Heart left ventricle (tissue), 16 donors: ENCODE data around the gene TMEM130. TPM values are rescaled to one million over a fixed set of nuclear protein-coding genes. Genes with fewer than 3 reads are reported as not detected.
A peak's percentile ranks its signal among the peaks of the same experiment; 100 is the strongest.

Experiments
- ATAC-seq, 4 donors: fragments of 200-7000 bp; cut with Tn5 transposase; one replicate each; pipeline ENCODE4 v1.9.1; 2020 to 2022; ENCODE audit warnings: moderate library complexity in 4 of 4, mild to moderate bottlenecking in 3 of 4, moderate number of reproducible peaks in 1 of 4
- DNase-seq, 5 donors: peaks; one replicate each; pipeline ENCODE4 v3.0.0-alpha.2; 2020
- H3K27ac ChIP-seq, 12 donors: fragments of 200-600 bp; sonication (generic) in 4 of 12; one replicate each; pipeline versions ENCODE4 v1.5.0 to v1.8.0; 2016 to 2022; ENCODE audit warnings: mild to moderate bottlenecking in 2 of 12
- H3K27me3 ChIP-seq, 9 donors: fragments of 200-600 bp; sonication (generic) in 2 of 9; one replicate each; pipeline versions ENCODE4 v1.5.1 to v1.8.0; 2016 to 2022; ENCODE audit warnings: mild to moderate bottlenecking in 3 of 9
- H3K36me3 ChIP-seq, 9 donors: fragments of 200-600 bp; sonication (generic) in 2 of 9; one replicate each; pipeline versions ENCODE4 v1.5.0 to v1.8.0; 2018 to 2022; ENCODE audit warnings: mild to moderate bottlenecking in 2 of 9
- H3K4me1 ChIP-seq, 12 donors: fragments of 200-600 bp; sonication (generic) in 4 of 12; one replicate each; pipeline versions ENCODE4 v1.5.0 to v1.8.0; 2016 to 2022; ENCODE audit warnings: mild to moderate bottlenecking in 3 of 12
- H3K4me3 ChIP-seq, 12 donors: fragments of 200-600 bp; sonication (generic) in 4 of 12; one replicate each; pipeline versions ENCODE4 v1.5.0 to v1.8.0; 2017 to 2022; ENCODE audit warnings: mild to moderate bottlenecking in 9 of 12, moderate library complexity in 4 of 12
- H3K9me3 ChIP-seq, 12 donors: fragments of 200-600 bp; sonication (generic) in 4 of 12; one replicate each; pipeline versions ENCODE4 v1.5.0 to v1.8.0; 2016 to 2022; ENCODE audit warnings: mild to moderate bottlenecking in 1 of 12
- CTCF ChIP-seq, 12 donors: fragments of 200-600 bp; sonication (generic) in 4 of 12; IDR thresholded peaks; one replicate each; pipeline versions ENCODE4 v1.5.0 to v1.8.0; 2018 to 2022; ENCODE audit warnings: antibody characterized with exemption in 12 of 12, mild to moderate bottlenecking in 5 of 12
- POLR2A ChIP-seq, 2 donors: fragments of 450-650 bp; IDR thresholded peaks; one replicate each; pipeline ENCODE4 v1.6.1; 2017; ENCODE audit warnings: antibody characterized with exemption in 2 of 2, mild to moderate bottlenecking in 2 of 2, moderate library complexity in 2 of 2
- WGBS, 4 donors: extraction: QIAGEN DNeasy Blood & Tissue Kit in 2 of 4; methylation state at CpG; one replicate each; pipeline versions ENCODE4 v1.1.5 to v1.1.7; 2013 to 2018; 5-methylcytosine and 5-hydroxymethylcytosine counted together
- intact Hi-C, 10 donors: fragments of 100-400 bp; cut with DNase I; formaldehyde crosslinking; loops; one replicate each; pipeline versions ENCODE4 v1.11.1 to v1.14.2; 2022
- polyA plus RNA-seq, 2 donors: library from polyadenylated mRNA; stranded (reverse); fragments of 200-250 nt; gene quantifications; one replicate each; pipeline ENCODE4 v1.2.3, GENCODE V29; 2013
- total RNA-seq, 9 donors: library from RNA; depleted of rRNA in 2 of 9; stranded (reverse); fragments of >200 nt in 2 of 9; fragmentation: NEBNext Ultra II Directional in 3 of 9; extraction: Animal tissue kit (Norgen Biotek cat#: 25700) in 3 of 9; gene quantifications; one replicate each; pipeline versions ENCODE4 v1.1.0 to v1.2.4, GENCODE V29; 2016 to 2023
- donor health status: ischemic (EF 13 %, LVEDD 7.1; RV severe dilation, severe dysfunction).
- donor health status: healthy with polysubstance abuse.
- donor health status: DM: no; HTN: yes; CAD: no.
- donor health status: DM: no; HTN: no; CAD: no.
- donor health status: ischemic (EF 25% LVEDD 6.9; RV normal size, moderate dysfunction).
- donor health status: ischemic (EF 25% LVEDD 5.7; RV mildly dilated, moderate dysfunction).
- donor health status: healthy.
- donor health status: DM: yes; HTN: yes; CAD: no.
- donor health status: ischemic (EF 35%, LVEDD 5.7; RV mildly dilated, moderate dysfunction).
- donor health status: nonischemic (EF 11% LVEDD 7.7; RV severe dilation, severe dysfunction).
- donor health status: DM: yes; HTN: yes; CAD: no.
- donor health status: PGD.
- donor health status: ischemic (EF 29% LVEDD 5.4; RV normal size, mild dysfunction).
- donor health status: nonischemic (EF 23%, LVEDD 6.1; RV moderate dilation, normal function).

Gene TMEM130
- total and polyA plus RNA-seq, 11 donors: 0.11 to 0.77 (median 0.20) TPM; not detected in 7

- Histone ChIP-seq H3K27me3 (no peaks in the 10 kb centered on the region), H3K4me1 (peaks cover 0 to 14% (median 0%) of the 10 kb centered on the region in 12 donors), H3K4me3 (no peak overlapping the region), H3K36me3 (peaks cover 0 to 100% (median 97%) of the 10 kb centered on the region in 9 donors), H3K27ac (no peak overlapping the region), H3K9me3 (no peaks in the 10 kb centered on the region)
- intact Hi-C loops: no loop called here
- TF ChIP-seq POLR2A (IDR thresholded peaks at IDR 0.05) (no peak), CTCF (IDR thresholded peaks at IDR 0.05) (no peak)
- 60 to 70% (median 66%) methylated on average over 5 of the region's 5 CpGs for WGBS, 4 donors
- ATAC-seq (no peak), DNase-seq (no peak)
Measured at GRCh38 chr7:98911916-98912315, 42.1 kb upstream of the TMEM130 start.

- Histone ChIP-seq H3K36me3 (peaks cover 0 to 100% (median 97%) of the 10 kb centered on the region in 9 donors), H3K4me1 (peaks cover 0 to 14% (median 0%) of the 10 kb centered on the region in 12 donors), H3K4me3 (no peak overlapping the region), H3K9me3 (no peaks in the 10 kb centered on the region), H3K27me3 (no peaks in the 10 kb centered on the region), H3K27ac (no peak overlapping the region)
- no peak for DNase-seq
- TF ChIP-seq CTCF (IDR thresholded peaks at IDR 0.05): no peak
- no peak for TF ChIP-seq POLR2A (IDR thresholded peaks at IDR 0.05)
- intact Hi-C loops: no loop called here
- no peak for ATAC-seq
- WGBS, 4 donors: 87 to 93% (median 91%) methylated on average over 3 of the region's 3 CpGs
Measured at GRCh38 chr7:98910427-98910826, 40.6 kb upstream of the TMEM130 start.

GRCh38 chr7:98909487-98909886 is 39.7 kb upstream of the TMEM130 start:
- 58 to 78% (median 66%) methylated on average over 8 of the region's 8 CpGs for WGBS, 4 donors
- Histone ChIP-seq H3K4me3 (no peak overlapping the region), H3K4me1 (peaks cover 0 to 14% (median 0%) of the 10 kb centered on the region in 12 donors), H3K9me3 (no peaks in the 10 kb centered on the region), H3K27me3 (no peaks in the 10 kb centered on the region), H3K27ac (no peak overlapping the region), H3K36me3 (peaks cover 0 to 100% (median 99%) of the 10 kb centered on the region in 9 donors)
- DNase-seq (peak in 2 of 5 donors; percentile 43 to 53), ATAC-seq (peak; percentile 47 to 79 (median 70))
- TF ChIP-seq CTCF (IDR thresholded peaks at IDR 0.05): no peak
- TF ChIP-seq POLR2A (IDR thresholded peaks at IDR 0.05): no peak
- intact Hi-C loops: no loop called here

- Histone ChIP-seq H3K9me3 (no peaks in the 10 kb centered on the region), H3K36me3 (peaks cover 0 to 100% (median 99%) of the 10 kb centered on the region in 9 donors), H3K4me3 (no peak overlapping the region), H3K4me1 (peaks cover 0 to 14% (median 0%) of the 10 kb centered on the region in 12 donors), H3K27ac (no peak overlapping the region), H3K27me3 (no peaks in the 10 kb centered on the region)
- DNase-seq (peak in 1 of 5 donors; percentile 63), ATAC-seq (no peak)
- no peak for TF ChIP-seq CTCF (IDR thresholded peaks at IDR 0.05)
- no peak for TF ChIP-seq POLR2A (IDR thresholded peaks at IDR 0.05)
- 88 to 94% (median 91%) methylated on average over 19 of the region's 19 CpGs for WGBS, 4 donors
- intact Hi-C loops: no loop called here
Measured at GRCh38 chr7:98908585-98908984, 38.8 kb upstream of the TMEM130 start.
